ENCODE measurements around the gene KCNMA1. TPM values are rescaled to one million over a fixed set of nuclear protein-coding genes. Genes with fewer than 3 reads are reported as not detected.

KCNMA1 gene
- total RNA-seq, 1 experiment from 2014 or later, result 0.70 TPM

- ChIA-PET CTCF (no interaction called here), POLR2A (ENCODE audit: unreplicated experiment) (no interaction called here)
- no peaks in the 10 kb centered on the region for H3K9me2 ChIP-seq (ENCODE audit: insufficient read depth)
- no peaks in the 10 kb centered on the region for H3K27me3 ChIP-seq (ENCODE audit: insufficient read depth, low read depth)
- H3K27ac ChIP-seq, result no peak overlapping the region
- no peak overlapping the region for H3K4me2 ChIP-seq
- no peaks in the 10 kb centered on the region for H3F3A ChIP-seq (ENCODE audit: insufficient read depth, low read depth)
- H3K79me2 ChIP-seq (ENCODE audit: low read depth), result no peaks in the 10 kb centered on the region
- intact Hi-C loops (cut with micrococcal nuclease; ENCODE audit: unreplicated experiment), result no loop called here
- H3K36me3 ChIP-seq (ENCODE audit: low read depth), result no peaks in the 10 kb centered on the region
- no peak for DNase-seq
- no TSS peak for BruUV-seq (replicated peaks)
- TF ChIP-seq CTCF (conservative IDR thresholded peaks at IDR 0.05) (no peak), EZH2 (IDR thresholded peaks at IDR 0.05; ENCODE audit: low read depth) (no peak)
- H3K4me3 ChIP-seq, result no peak overlapping the region
- H4K20me1 ChIP-seq (ENCODE audit: insufficient read depth), result no peaks in the 10 kb centered on the region
- H3K9me3 ChIP-seq (ENCODE audit: insufficient read depth, low read depth), result no peaks in the 10 kb centered on the region; the same call in 1 of the 2 replicates
- peaks cover 8% of the 10 kb centered on the region; the same call in 1 of the 2 replicates for H3K4me1 ChIP-seq (replicated peaks; ENCODE audit: insufficient read depth)
- H2AFZ ChIP-seq, result no peak overlapping the region
Observed at GRCh38 chr10:77546042-77546441, 91.6 kb downstream of the KCNMA1 start.

GRCh38 chr10:77545585-77545984, 92.0 kb downstream of the KCNMA1 start:
- intact Hi-C loops (cut with micrococcal nuclease; ENCODE audit: unreplicated experiment), result no loop called here
- Histone ChIP-seq H3K4me2 (no peak overlapping the region), H3K9me3 (ENCODE audit: insufficient read depth, low read depth) (no peaks in the 10 kb centered on the region; the same call in 1 of the 2 replicates), H4K20me1 (ENCODE audit: insufficient read depth) (no peaks in the 10 kb centered on the region), H3K4me3 (no peak overlapping the region), H3K36me3 (ENCODE audit: low read depth) (no peaks in the 10 kb centered on the region), H3F3A (ENCODE audit: insufficient read depth, low read depth) (no peaks in the 10 kb centered on the region), H2AFZ (no peak overlapping the region), H3K79me2 (ENCODE audit: low read depth) (no peaks in the 10 kb centered on the region), H3K27ac (no peak overlapping the region), H3K27me3 (ENCODE audit: insufficient read depth, low read depth) (no peaks in the 10 kb centered on the region), H3K9me2 (ENCODE audit: insufficient read depth) (no peaks in the 10 kb centered on the region), H3K4me1 (replicated peaks; ENCODE audit: insufficient read depth) (peaks cover 8% of the 10 kb centered on the region; the same call in 1 of the 2 replicates)
- CTCF ChIA-PET, result no interaction called here
- no peak for TF ChIP-seq CTCF (conservative IDR thresholded peaks at IDR 0.05)
- TF ChIP-seq EZH2 (IDR thresholded peaks at IDR 0.05; ENCODE audit: low read depth), result no peak
- BruUV-seq (replicated peaks), result no TSS peak
- no peak for DNase-seq
- POLR2A ChIA-PET (ENCODE audit: unreplicated experiment), result no interaction called here

- no peak overlapping the region for H3K4me2 ChIP-seq
Observed at GRCh38 chr10:77544617-77545016, 93.0 kb downstream of the KCNMA1 start.

More at GRCh38 chr10:77544617-77545016, 93.0 kb downstream of the KCNMA1 start:
- CTCF ChIA-PET, result no interaction called here
- no peaks in the 10 kb centered on the region for H3K36me3 ChIP-seq (ENCODE audit: low read depth)
- no peak overlapping the region for H3K27ac ChIP-seq
- H3F3A ChIP-seq (ENCODE audit: insufficient read depth, low read depth), result no peaks in the 10 kb centered on the region
- H4K20me1 ChIP-seq (ENCODE audit: insufficient read depth), result no peaks in the 10 kb centered on the region
- H3K4me1 ChIP-seq (replicated peaks; ENCODE audit: insufficient read depth), result peaks cover 16% of the 10 kb centered on the region
- TF ChIP-seq EZH2 (IDR thresholded peaks at IDR 0.05; ENCODE audit: low read depth), result no peak
- no peak for TF ChIP-seq CTCF (conservative IDR thresholded peaks at IDR 0.05)
- intact Hi-C loops (cut with micrococcal nuclease; ENCODE audit: unreplicated experiment), result no loop called here
- no TSS peak for BruUV-seq (replicated peaks)
- no peaks in the 10 kb centered on the region for H3K9me2 ChIP-seq (ENCODE audit: insufficient read depth)
- no peak overlapping the region for H3K4me3 ChIP-seq
- no peaks in the 10 kb centered on the region for H3K27me3 ChIP-seq (ENCODE audit: insufficient read depth, low read depth)
- no peak for DNase-seq
- H3K9me3 ChIP-seq (ENCODE audit: insufficient read depth, low read depth), result no peaks in the 10 kb centered on the region; the same call in 1 of the 2 replicates
- POLR2A ChIA-PET (ENCODE audit: unreplicated experiment), result no interaction called here
- no peaks in the 10 kb centered on the region for H3K79me2 ChIP-seq (ENCODE audit: low read depth)
- H2AFZ ChIP-seq, result no peak overlapping the region

Data from PC-9 (cell line).